Neutrophil (primary cell): Measurements from ENCODE around the gene PHC2.

Experiments used
- H3K27ac ChIP-seq: fragments of 200-600 bp; sonication (generic); 2 replicates; pipeline ENCODE4 v1.5.1; 2016; ENCODE audit warnings: mild to moderate bottlenecking, moderate library complexity
- H3K27me3 ChIP-seq: fragments of 200-600 bp; sonication (generic); 2 replicates; pipeline ENCODE4 v1.6.0; 2016; ENCODE audit warnings: mild to moderate bottlenecking
- H3K36me3 ChIP-seq: fragments of 200-600 bp; sonication (generic); 2 replicates; pipeline ENCODE4 v1.5.1; 2017
- H3K4me1 ChIP-seq, 2 experiments: fragments of 200-600 bp in 1 of 2; sonication (generic) in 1 of 2; 1 replicate in 1 of 2; 2 replicates in 1 of 2; pipeline versions ENCODE4 v1.5.1 to v1.6.1; 2013 to 2016; ENCODE audit warnings: low read depth in 1 of 2, low read length in 1 of 2, mild to moderate bottlenecking in 1 of 2, moderate library complexity in 1 of 2; ENCODE audit not compliant: control insufficient read depth in 1 of 2, insufficient read depth in 1 of 2
- H3K4me3 ChIP-seq, 2 experiments: fragments of 200-600 bp in 1 of 2; sonication (generic) in 1 of 2; 1 replicate in 1 of 2; 2 replicates in 1 of 2; pipeline ENCODE4 v1.5.1; 2013 to 2016; ENCODE audit warnings: low read depth in 1 of 2, low read length in 1 of 2, mild to moderate bottlenecking in 1 of 2, moderate library complexity in 1 of 2
- H3K9me3 ChIP-seq: fragments of 200-600 bp; sonication (generic); 2 replicates; pipeline ENCODE4 v1.5.1; 2016
- CTCF ChIP-seq: fragments of 200-600 bp; sonication (generic); IDR thresholded peaks from 2 replicates; pipeline ENCODE4 v1.5.1; 2016; ENCODE audit warnings: antibody characterized with exemption

The PHC2 gene, protein sequence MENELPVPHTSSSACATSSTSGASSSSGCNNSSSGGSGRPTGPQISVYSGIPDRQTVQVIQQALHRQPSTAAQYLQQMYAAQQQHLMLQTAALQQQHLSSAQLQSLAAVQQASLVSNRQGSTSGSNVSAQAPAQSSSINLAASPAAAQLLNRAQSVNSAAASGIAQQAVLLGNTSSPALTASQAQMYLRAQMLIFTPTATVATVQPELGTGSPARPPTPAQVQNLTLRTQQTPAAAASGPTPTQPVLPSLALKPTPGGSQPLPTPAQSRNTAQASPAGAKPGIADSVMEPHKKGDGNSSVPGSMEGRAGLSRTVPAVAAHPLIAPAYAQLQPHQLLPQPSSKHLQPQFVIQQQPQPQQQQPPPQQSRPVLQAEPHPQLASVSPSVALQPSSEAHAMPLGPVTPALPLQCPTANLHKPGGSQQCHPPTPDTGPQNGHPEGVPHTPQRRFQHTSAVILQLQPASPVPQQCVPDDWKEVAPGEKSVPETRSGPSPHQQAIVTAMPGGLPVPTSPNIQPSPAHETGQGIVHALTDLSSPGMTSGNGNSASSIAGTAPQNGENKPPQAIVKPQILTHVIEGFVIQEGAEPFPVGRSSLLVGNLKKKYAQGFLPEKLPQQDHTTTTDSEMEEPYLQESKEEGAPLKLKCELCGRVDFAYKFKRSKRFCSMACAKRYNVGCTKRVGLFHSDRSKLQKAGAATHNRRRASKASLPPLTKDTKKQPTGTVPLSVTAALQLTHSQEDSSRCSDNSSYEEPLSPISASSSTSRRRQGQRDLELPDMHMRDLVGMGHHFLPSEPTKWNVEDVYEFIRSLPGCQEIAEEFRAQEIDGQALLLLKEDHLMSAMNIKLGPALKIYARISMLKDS

GRCh38 chr1:33430692-33431593 lies at the start of gene PHC2:
Gene PHC2, minus strand, starts transcription at chr1:33431095. Its CDS starts 55,556 bp downstream, at chr1:33375539.
- no peak within 1 kb of the TSS for H3K27ac ChIP-seq
- H3K36me3 ChIP-seq = no peaks in the 10 kb centered on the region
- H3K4me1 ChIP-seq = peaks cover 8 to 15% of the 10 kb centered on the region in 2 experiments
- peak within 1 kb of the TSS; percentile 58 to 63 for H3K4me3 ChIP-seq
- H3K9me3 ChIP-seq = no peaks in the 10 kb centered on the region
- TF ChIP-seq CTCF = peak; percentile 60
- H3K27me3 ChIP-seq = peaks cover 59% of the 10 kb centered on the region

GRCh38 chr1:33477451-33477850 lies 46.6 kb upstream of the PHC2 start:
- no peaks in the 10 kb centered on the region for H3K27me3 ChIP-seq
- no peaks in the 10 kb centered on the region for H3K36me3 ChIP-seq
- no peak for TF ChIP-seq CTCF
- H3K4me3 ChIP-seq = no peak overlapping the region
- H3K9me3 ChIP-seq = no peaks in the 10 kb centered on the region
- peaks cover 2 to 3% of the 10 kb centered on the region in 2 experiments for H3K4me1 ChIP-seq
- H3K27ac ChIP-seq = no peak overlapping the region

DNA sequence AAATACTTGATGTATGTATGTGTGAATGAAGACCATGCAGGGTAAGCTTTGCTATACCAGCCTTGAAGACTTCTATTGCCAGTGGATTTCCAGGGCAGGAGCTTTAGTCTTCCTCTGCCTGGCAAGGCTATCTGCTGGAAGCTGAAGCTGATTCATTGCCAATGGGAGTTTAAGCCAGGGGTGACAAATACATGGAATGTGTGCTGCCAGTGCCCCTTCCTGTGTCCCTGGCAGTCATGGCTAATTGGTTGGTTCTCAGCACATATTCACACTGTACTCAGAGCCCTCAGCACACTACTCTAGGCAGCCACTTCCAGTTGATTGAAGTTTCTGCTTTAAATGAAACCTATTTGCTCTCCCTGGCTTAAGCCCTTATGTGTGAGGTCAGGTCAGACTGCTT lies 43.0 kb upstream of the PHC2 start:
- no peak overlapping the region for H3K4me3 ChIP-seq
- H3K36me3 ChIP-seq = no peaks in the 10 kb centered on the region
- H3K27me3 ChIP-seq = no peaks in the 10 kb centered on the region
- H3K27ac ChIP-seq = no peak overlapping the region
- no peak for TF ChIP-seq CTCF
- no peaks in the 10 kb centered on the region for H3K9me3 ChIP-seq
- peaks cover 8 to 12% of the 10 kb centered on the region in 2 experiments for H3K4me1 ChIP-seq

- H3K36me3 ChIP-seq = no peaks in the 10 kb centered on the region
- H3K9me3 ChIP-seq = no peaks in the 10 kb centered on the region
- peak within 1 kb of the TSS; percentile 53 to 55 for H3K4me3 ChIP-seq
- no peaks in the 10 kb centered on the region for H3K27me3 ChIP-seq
- no peak within 1 kb of the TSS for H3K27ac ChIP-seq
- H3K4me1 ChIP-seq = peaks cover 8 to 12% of the 10 kb centered on the region in 2 experiments
- TF ChIP-seq CTCF = no peak
These were observed 41.5 kb upstream of the PHC2 start, which contains the start of gene ZSCAN20 for GRCh38 chr1:33472269-33472980. Gene ZSCAN20, plus strand, starts transcription at chr1:33472645. Its CDS starts 6,644 bp downstream, at chr1:33479289.
